Keratinocyte (primary cell): ENCODE data around the gene MCEMP1. TPM values are rescaled to one million over a fixed set of nuclear protein-coding genes. Genes with fewer than 3 reads are reported as not detected.

ENCODE experiments used
- DNase-seq: peaks from one replicate; pipeline ENCODE4 v3.0.0-alpha.2; 2011; ENCODE audit warnings: low read depth, missing footprints, low spot score
- FAIRE-seq: peaks from 2 replicates; lab custom pipeline; 2011; peaks lifted over from hg19 to GRCh38; lab: Jason Lieb, UNC
- H2AFZ ChIP-seq: 2 replicates; pipeline ENCODE4 v1.6.0; 2012; ENCODE audit warnings: low read length, control low read depth, inconsistent platforms; ENCODE audit not compliant: control insufficient read depth
- H3K27ac ChIP-seq: 2 replicates; pipeline ENCODE4 v1.5.1; 2011; ENCODE audit warnings: low read length; ENCODE audit not compliant: control insufficient read depth, insufficient read depth
- H3K27me3 ChIP-seq: 3 replicates; pipeline ENCODE4 v1.6.0; 2011; ENCODE audit warnings: low read length; ENCODE audit not compliant: control insufficient read depth, insufficient read depth; ENCODE audit errors: extremely low read depth
- H3K36me3 ChIP-seq, 2 experiments: 2 replicates in 1 of 2; 3 replicates in 1 of 2; pipeline ENCODE4 v1.5.1; 2011; ENCODE audit warnings: low read length in 2 of 2, mild to moderate bottlenecking in 1 of 2; ENCODE audit not compliant: control insufficient read depth in 2 of 2, insufficient read depth in 2 of 2; ENCODE audit errors: extremely low read depth in 1 of 2
- H3K4me1 ChIP-seq: 3 replicates; pipeline ENCODE4 v1.5.1; 2011; ENCODE audit warnings: low read length; ENCODE audit not compliant: control insufficient read depth, insufficient read depth; ENCODE audit errors: extremely low read depth
- H3K4me2 ChIP-seq: 3 replicates; pipeline ENCODE4 v1.6.0; 2011; ENCODE audit warnings: low read depth, low read length; ENCODE audit not compliant: control insufficient read depth, insufficient read depth; ENCODE audit errors: extremely low read depth
- H3K4me3 ChIP-seq, 3 experiments: fragments of 200-600 bp in 1 of 3; sonication (generic) in 1 of 3; 2 replicates in 2 of 3; 3 replicates in 1 of 3; pipeline ENCODE4 v1.5.1; 2011 to 2016; ENCODE audit warnings: low read length in 3 of 3, mild to moderate bottlenecking in 3 of 3, control low read depth in 2 of 3, inconsistent platforms in 1 of 3, low read depth in 1 of 3, mixed read lengths in 1 of 3, mixed run types in 1 of 3, moderate library complexity in 1 of 3; ENCODE audit not compliant: control insufficient read depth in 2 of 3, insufficient read depth in 2 of 3; ENCODE audit errors: extremely low read depth in 1 of 3
- H3K79me2 ChIP-seq: 2 replicates; pipeline ENCODE4 v1.6.0; 2012; ENCODE audit warnings: low read length; ENCODE audit not compliant: control insufficient read depth, insufficient read depth
- H3K9ac ChIP-seq: 3 replicates; pipeline ENCODE4 v1.6.0; 2011; ENCODE audit warnings: low read length; ENCODE audit not compliant: control insufficient read depth, insufficient read depth; ENCODE audit errors: extremely low read depth
- H3K9me1 ChIP-seq: 3 replicates; pipeline ENCODE4 v1.6.0; 2011; ENCODE audit warnings: low read length; ENCODE audit not compliant: control insufficient read depth, insufficient read depth; ENCODE audit errors: extremely low read depth
- H3K9me3 ChIP-seq: 2 replicates; pipeline ENCODE4 v1.5.1; 2012; ENCODE audit warnings: low read depth, low read length; ENCODE audit not compliant: control insufficient read depth
- H4K20me1 ChIP-seq: 3 replicates; pipeline ENCODE4 v1.6.0; 2011; ENCODE audit warnings: low read length; ENCODE audit not compliant: control insufficient read depth, insufficient read depth; ENCODE audit errors: extremely low read depth
- CTCF ChIP-seq, 3 experiments: IDR thresholded peaks in 1 of 3; conservative IDR thresholded peaks in 1 of 3; optimal IDR thresholded peaks in 1 of 3; 2 replicates in 2 of 3; 3 replicates in 1 of 3; pipeline versions ENCODE3 to v1.5.1; 2011; ENCODE audit warnings: low read length in 3 of 3, mild to moderate bottlenecking in 3 of 3, moderate library complexity in 2 of 3, control low read depth in 1 of 3, inconsistent platforms in 1 of 3; ENCODE audit not compliant: insufficient read depth in 2 of 3; ENCODE audit errors: extremely low read depth in 1 of 3
- EZH2 ChIP-seq: IDR thresholded peaks from one replicate; pipeline ENCODE4 v1.6.1; 2012; ENCODE audit warnings: inconsistent platforms, mild to moderate bottlenecking, low read length, moderate library complexity
- dilution Hi-C: fragments of 300-500 bp; cut with MboI; formaldehyde crosslinking; loops from one replicate; pipeline ENCODE4 v1.7.0; 2020; ENCODE audit warnings: low sequenced_read_pairs; ENCODE audit not compliant: extremely low pct_ligation_motif_present
- polyA plus RNA-seq, 5 experiments: library from polyadenylated mRNA; depleted of rRNA in 3 of 5; stranded (reverse) in 3 of 5; stranded (forward) in 1 of 5; unstranded in 1 of 5; fragments of >200 nt; gene quantifications; 1 replicate in 1 of 5; 2 replicates in 3 of 5; 3 replicates in 1 of 5; pipeline versions ENCODE4 v1.2.1 to v1.2.3, GENCODE V29; 2011 to 2012; ENCODE audit warnings: missing spikeins in 2 of 5, low read depth in 1 of 5, low replicate concordance in 1 of 5

MCEMP1 gene
- polyA plus RNA-seq, 1 donor (not counting 4 experiments of a cell fraction or from before 2014, with no cell fraction given): not detected

GRCh38 chr19:7647156-7647555, 29.7 kb upstream of the MCEMP1 start:
- no peak overlapping the region for H3K27ac ChIP-seq
- no peaks in the 10 kb centered on the region for H3K9me1 ChIP-seq
- FAIRE-seq (no peak), DNase-seq (no peak)
- no peak overlapping the region for H3K4me3 ChIP-seq
- H4K20me1 ChIP-seq: no peaks in the 10 kb centered on the region
- dilution Hi-C loops: no loop called here
- H3K36me3 ChIP-seq: peaks cover 4 to 14% of the 10 kb centered on the region in 2 experiments
- H3K9me3 ChIP-seq: no peaks in the 10 kb centered on the region
- H3K4me1 ChIP-seq: peaks cover 2% of the 10 kb centered on the region
- no peak for TF ChIP-seq EZH2
- no peak for TF ChIP-seq CTCF (optimal IDR thresholded peaks at IDR 0.05 in 1 of 3, IDR thresholded peaks at IDR 0.05 in 1 of 3, conservative IDR thresholded peaks at IDR 0.05 in 1 of 3; ENCODE audit: extremely low read depth in 1 of 3, insufficient read depth in 2 of 3, low read length in 3 of 3)
- H3K9ac ChIP-seq: no peak overlapping the region
- no peak overlapping the region for H3K4me2 ChIP-seq
- H3K27me3 ChIP-seq: no peaks in the 10 kb centered on the region
- H3K79me2 ChIP-seq: no peaks in the 10 kb centered on the region
- H2AFZ ChIP-seq: no peak overlapping the region

- Histone ChIP-seq H3K36me3 (peaks cover 4 to 12% of the 10 kb centered on the region in 2 experiments), H3K79me2 (no peaks in the 10 kb centered on the region), H3K9me1 (peaks cover 2% of the 10 kb centered on the region), H3K4me1 (peaks cover 4% of the 10 kb centered on the region), H3K27me3 (no peaks in the 10 kb centered on the region), H3K4me2 (no peak overlapping the region), H3K9me3 (no peaks in the 10 kb centered on the region), H3K27ac (no peak overlapping the region), H3K4me3 (no peak overlapping the region), H3K9ac (no peak overlapping the region), H2AFZ (no peak overlapping the region), H4K20me1 (no peaks in the 10 kb centered on the region)
- dilution Hi-C loops: no loop called here
- FAIRE-seq (no peak), DNase-seq (no peak)
- no peak for TF ChIP-seq EZH2
Measured at GRCh38 chr19:7648265-7649014, 28.4 kb upstream of the MCEMP1 start.
